Measurements from ENCODE around the gene PKDCC. TPM values are rescaled to one million over a fixed set of nuclear protein-coding genes. Genes with fewer than 3 reads are reported as not detected.

PKDCC gene
- total RNA-seq, 2 donors from 2014 or later, result 85.3 to 105 TPM

DNA sequence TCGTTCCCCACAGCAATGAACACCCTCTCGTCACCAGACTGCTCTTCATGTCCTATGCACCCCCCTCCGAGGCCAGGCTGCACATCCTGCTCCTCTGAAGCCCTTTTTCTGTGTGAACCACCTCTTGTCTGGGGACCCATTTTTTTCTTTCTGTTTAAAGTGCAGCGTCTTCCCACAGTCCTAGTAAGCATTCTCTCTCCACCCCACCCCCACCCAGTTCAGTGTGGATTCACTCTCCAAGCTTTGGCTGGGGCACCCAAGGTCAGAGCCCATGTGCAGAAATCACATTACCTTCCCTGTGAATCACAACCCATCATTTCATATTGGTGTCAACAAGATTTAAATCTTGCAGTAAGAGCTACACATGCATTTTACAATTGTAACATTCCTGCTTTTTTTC is 26.4 kb upstream of the PKDCC start:
- no peaks in the 10 kb centered on the region for H3K27me3 ChIP-seq (ENCODE audit: control insufficient read depth, insufficient read depth, low read length, poor library complexity, severe bottlenecking)
- H3K27ac ChIP-seq (ENCODE audit: low read depth, low read length), result no peak overlapping the region
- no peak overlapping the region for H3K4me3 ChIP-seq (ENCODE audit: low read length)
- WGBS, 2 experiments (ENCODE audit: insufficient coverage in 1 of 2, insufficient read length in 1 of 2), result 69 to 78% methylated on average over 3 to 4 of the region's 4 CpGs
- Mint-ChIP-seq H3K9me3 (peaks cover 14% of the 10 kb centered on the region), H3K27ac (peak overlapping the region; percentile 61), H3K27me3 (ENCODE audit: insufficient read depth) (no peaks in the 10 kb centered on the region), H3K4me3 (no peak overlapping the region), H3K4me1 (peaks cover 27% of the 10 kb centered on the region), H3K36me3 (ENCODE audit: low read depth) (no peaks in the 10 kb centered on the region)
- TF ChIP-seq, protein P1, sequence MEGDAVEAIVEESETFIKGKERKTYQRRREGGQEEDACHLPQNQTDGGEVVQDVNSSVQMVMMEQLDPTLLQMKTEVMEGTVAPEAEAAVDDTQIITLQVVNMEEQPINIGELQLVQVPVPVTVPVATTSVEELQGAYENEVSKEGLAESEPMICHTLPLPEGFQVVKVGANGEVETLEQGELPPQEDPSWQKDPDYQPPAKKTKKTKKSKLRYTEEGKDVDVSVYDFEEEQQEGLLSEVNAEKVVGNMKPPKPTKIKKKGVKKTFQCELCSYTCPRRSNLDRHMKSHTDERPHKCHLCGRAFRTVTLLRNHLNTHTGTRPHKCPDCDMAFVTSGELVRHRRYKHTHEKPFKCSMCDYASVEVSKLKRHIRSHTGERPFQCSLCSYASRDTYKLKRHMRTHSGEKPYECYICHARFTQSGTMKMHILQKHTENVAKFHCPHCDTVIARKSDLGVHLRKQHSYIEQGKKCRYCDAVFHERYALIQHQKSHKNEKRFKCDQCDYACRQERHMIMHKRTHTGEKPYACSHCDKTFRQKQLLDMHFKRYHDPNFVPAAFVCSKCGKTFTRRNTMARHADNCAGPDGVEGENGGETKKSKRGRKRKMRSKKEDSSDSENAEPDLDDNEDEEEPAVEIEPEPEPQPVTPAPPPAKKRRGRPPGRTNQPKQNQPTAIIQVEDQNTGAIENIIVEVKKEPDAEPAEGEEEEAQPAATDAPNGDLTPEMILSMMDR (conservative IDR thresholded peaks at IDR 0.05), result no peak
- H3K36me3 ChIP-seq (ENCODE audit: control insufficient read depth, insufficient read depth, low read length), result no peaks in the 10 kb centered on the region
- no peak overlapping the region for H3K9ac ChIP-seq (ENCODE audit: extremely low read depth, low read length, poor library complexity, severe bottlenecking)
- no peak for DNase-seq
- no peaks in the 10 kb centered on the region for H3K9me3 ChIP-seq (ENCODE audit: control insufficient read depth, low read length)
- peaks cover 14% of the 10 kb centered on the region for H3K4me1 ChIP-seq (ENCODE audit: control insufficient read depth, insufficient read depth, low read length)

DNA sequence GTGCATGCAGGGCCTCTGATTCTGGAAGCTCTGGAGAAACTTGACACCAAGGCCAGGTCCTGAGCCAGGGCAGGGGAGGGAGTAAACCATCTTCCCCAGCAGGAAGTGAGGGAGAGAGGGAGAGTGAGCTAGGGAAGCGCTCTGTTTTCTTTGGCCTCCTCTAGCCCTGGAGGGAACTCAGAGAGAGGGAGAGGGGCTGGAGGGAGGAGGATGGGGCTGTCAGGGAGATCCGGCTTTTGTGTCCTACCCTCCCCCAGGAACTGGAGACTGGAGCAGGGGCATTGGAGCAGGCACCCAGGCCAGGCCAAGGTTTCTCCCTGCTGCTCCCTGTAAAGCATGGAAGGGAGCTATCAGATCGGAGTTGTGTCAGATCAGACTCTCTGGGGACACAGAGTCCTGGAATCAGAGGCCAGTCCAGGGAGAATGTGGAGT is 22.7 kb upstream of the PKDCC start:
- Mint-ChIP-seq H3K9me3 (peaks cover 6% of the 10 kb centered on the region), H3K36me3 (ENCODE audit: low read depth) (no peaks in the 10 kb centered on the region), H3K27ac (peak overlapping the region; percentile 35), H3K27me3 (ENCODE audit: insufficient read depth) (peaks cover 7% of the 10 kb centered on the region), H3K4me3 (no peak overlapping the region), H3K4me1 (peaks cover 49% of the 10 kb centered on the region)
- no peaks in the 10 kb centered on the region for H3K27me3 ChIP-seq (ENCODE audit: control insufficient read depth, insufficient read depth, low read length, poor library complexity, severe bottlenecking)
- H3K4me1 ChIP-seq (ENCODE audit: control insufficient read depth, insufficient read depth, low read length), result peaks cover 22% of the 10 kb centered on the region
- DNase-seq, result peak; percentile 78
- WGBS, 2 experiments (ENCODE audit: insufficient coverage in 1 of 2, insufficient read length in 1 of 2), result 29 to 66% methylated on average over 1 to 3 of the region's 3 CpGs
- H3K4me3 ChIP-seq (ENCODE audit: low read length), result no peak overlapping the region
- H3K9ac ChIP-seq (ENCODE audit: extremely low read depth, low read length, poor library complexity, severe bottlenecking), result no peak overlapping the region
- H3K9me3 ChIP-seq (ENCODE audit: control insufficient read depth, low read length), result no peaks in the 10 kb centered on the region
- no peak overlapping the region for H3K27ac ChIP-seq (ENCODE audit: low read depth, low read length)
- TF ChIP-seq, protein P1 (conservative IDR thresholded peaks at IDR 0.05), result no peak
- no peaks in the 10 kb centered on the region for H3K36me3 ChIP-seq (ENCODE audit: control insufficient read depth, insufficient read depth, low read length)

DNA sequence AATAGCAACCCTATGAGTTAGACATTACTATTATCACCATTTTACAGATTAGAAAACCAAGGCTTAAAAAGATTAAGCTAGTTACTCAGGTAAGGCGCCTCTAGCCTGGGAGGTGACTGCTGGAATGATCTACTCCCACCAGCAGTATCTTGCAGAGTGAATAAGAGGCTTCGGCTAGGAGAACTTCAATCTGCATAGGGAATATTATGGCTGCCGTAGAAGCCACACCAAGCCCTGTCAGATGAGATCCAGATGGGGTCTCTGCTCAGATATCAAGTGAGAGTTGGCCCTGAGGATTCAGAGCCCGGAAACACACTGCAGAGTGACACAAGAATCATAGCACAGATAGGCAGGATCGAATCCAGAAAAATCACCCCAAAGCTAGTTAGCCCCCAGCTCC is 21.5 kb upstream of the PKDCC start:
- Histone ChIP-seq H3K9me3 (ENCODE audit: control insufficient read depth, low read length) (no peaks in the 10 kb centered on the region), H3K4me1 (ENCODE audit: control insufficient read depth, insufficient read depth, low read length) (peaks cover 22% of the 10 kb centered on the region), H3K9ac (ENCODE audit: extremely low read depth, low read length, poor library complexity, severe bottlenecking) (no peak overlapping the region), H3K36me3 (ENCODE audit: control insufficient read depth, insufficient read depth, low read length) (no peaks in the 10 kb centered on the region), H3K27me3 (ENCODE audit: control insufficient read depth, insufficient read depth, low read length, poor library complexity, severe bottlenecking) (no peaks in the 10 kb centered on the region), H3K4me3 (ENCODE audit: low read length) (no peak overlapping the region), H3K27ac (ENCODE audit: low read depth, low read length) (no peak overlapping the region)
- 89 to 94% methylated on average over 5 of the region's 5 CpGs for WGBS, 2 experiments (ENCODE audit: insufficient coverage in 1 of 2, insufficient read length in 1 of 2)
- TF ChIP-seq, protein P1 (conservative IDR thresholded peaks at IDR 0.05), result no peak
- H3K27ac Mint-ChIP-seq, result no peak overlapping the region
- DNase-seq, result no peak
- H3K36me3 Mint-ChIP-seq (ENCODE audit: low read depth), result no peaks in the 10 kb centered on the region
- H3K9me3 Mint-ChIP-seq, result peaks cover 6% of the 10 kb centered on the region
- H3K4me3 Mint-ChIP-seq, result no peak overlapping the region
- peaks cover 9% of the 10 kb centered on the region for H3K27me3 Mint-ChIP-seq (ENCODE audit: insufficient read depth)
- H3K4me1 Mint-ChIP-seq, result peaks cover 53% of the 10 kb centered on the region

Data from endodermal cell (in vitro differentiated cells).